Measurements from ENCODE around the gene C1orf122.
A peak's percentile ranks its signal among the peaks of the same experiment; 100 is the strongest.

The C1orf122 gene

DNA sequence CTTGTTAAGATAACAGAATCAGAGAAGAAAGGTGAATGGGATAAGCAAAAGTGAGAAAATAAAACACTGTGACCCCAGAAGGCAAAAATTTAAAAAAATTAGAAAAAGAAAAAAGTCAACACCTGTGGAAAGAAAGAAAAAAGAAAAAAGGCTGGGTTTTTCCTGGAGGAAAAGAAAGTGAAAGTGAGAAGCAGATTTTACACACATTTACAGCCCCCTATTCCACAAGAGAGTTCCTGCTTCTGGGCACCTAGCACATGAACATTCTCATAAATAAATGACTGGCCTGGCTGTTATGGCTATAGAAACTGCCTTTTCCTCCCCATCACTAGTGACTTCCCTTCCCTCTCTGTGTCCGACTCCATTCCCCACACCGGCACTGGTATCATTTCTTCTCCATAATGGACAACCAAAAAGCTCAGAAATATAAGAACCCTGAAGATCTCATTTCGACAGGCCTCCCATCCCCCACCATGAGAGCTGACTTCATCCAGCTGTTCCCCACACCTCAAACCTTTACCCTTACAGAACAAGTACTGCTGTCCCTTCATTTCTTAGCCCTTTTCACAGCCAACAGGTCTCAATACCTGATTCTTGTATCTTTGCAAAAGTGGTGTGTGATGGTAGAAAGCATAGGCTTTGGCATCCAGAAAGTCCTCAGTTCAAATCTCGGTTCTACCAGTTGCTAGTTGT, 39.2 kb downstream of the C1orf122 start:
- no peak for DNase-seq

DNA sequence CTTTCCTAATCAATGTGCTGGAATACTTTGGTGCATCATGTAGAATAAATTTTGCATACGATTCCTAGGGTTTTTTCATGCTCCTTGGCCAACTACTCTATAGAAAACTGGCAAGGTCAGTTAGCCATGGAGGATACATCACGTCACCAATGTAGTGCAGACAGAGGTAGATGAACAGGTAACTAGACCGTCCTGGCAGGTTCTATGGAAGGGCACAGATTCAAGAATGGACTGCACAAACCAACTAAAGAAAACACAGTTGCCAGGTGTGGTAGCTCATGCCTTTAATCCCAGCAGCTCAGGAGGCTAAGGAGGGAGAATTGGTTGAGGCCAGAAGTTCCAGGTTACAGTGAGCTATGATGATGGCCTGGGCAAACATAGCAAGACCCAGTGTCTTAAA, 41.9 kb downstream of the C1orf122 start:
- DNase-seq = no peak

DNA sequence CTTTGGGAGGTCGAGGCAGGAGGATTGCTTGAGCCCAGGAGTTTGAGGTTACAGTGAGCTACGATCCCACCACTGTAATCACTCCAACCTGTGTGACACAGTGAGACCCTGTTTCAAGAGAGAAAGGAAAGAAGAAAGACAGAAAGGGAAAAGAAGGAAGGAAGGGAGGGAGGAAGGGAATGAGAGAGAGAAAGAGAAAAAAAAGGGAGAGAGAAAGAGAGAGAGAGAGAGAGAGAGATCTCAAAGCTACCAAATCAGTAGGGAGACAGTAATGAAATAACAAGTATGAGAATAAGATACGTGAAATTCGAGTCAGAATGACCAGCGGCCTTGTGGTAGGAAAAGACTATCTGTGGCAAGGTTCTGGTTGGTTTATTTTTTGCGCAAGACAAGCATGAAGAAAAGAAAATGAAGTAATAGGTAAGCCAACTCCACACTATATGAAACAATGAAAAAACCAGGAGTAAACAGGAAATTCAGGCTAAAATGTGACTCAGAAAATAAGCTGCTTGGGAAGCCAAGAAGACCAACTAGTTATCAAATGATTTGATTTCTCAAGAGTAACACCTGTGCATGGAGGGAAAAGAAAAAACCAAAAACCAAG, 42.9 kb downstream of the C1orf122 start:
- no peak for DNase-seq

DNA sequence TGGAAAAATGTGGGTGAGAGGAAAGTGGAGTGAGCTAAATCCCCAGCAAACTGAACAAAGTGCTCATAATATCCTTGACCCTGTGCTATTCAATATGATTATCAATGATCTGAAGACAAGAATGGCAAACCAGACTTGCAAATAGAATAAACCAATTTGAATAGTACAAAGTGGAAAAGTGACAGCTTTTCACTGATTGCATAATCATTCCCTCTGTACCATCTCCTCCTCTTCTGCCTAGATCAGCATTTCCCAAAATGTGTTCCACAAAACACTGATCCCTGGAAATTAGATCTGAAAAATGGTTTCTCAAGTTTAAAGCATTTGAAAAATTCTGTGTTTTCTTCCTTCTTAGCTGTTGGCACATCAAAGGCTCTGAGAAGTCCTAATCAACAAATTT, 43.7 kb downstream of the C1orf122 start:
- DNase-seq = no peak

DNA sequence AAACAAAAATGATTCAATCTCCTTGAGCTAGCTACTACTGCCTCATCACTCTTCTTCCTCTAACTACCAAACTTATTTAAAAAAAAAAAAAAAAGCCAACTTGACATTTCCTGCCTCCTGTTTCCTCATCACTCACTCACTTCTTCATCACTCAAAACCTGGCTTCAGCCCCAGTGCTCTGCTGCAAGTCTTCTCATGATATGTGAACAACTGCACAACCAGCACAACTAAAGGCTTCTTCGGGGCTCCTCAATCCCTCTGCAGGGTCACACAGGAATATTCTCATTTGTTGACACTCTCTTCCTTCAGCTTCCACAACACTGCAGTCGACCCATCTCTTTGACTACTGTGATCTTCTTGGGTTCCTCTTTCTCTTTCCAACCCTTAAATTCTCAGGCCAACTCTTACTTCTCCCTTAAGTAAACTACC, 44.2 kb downstream of the C1orf122 start:
- peak; percentile 49 for DNase-seq

DNA sequence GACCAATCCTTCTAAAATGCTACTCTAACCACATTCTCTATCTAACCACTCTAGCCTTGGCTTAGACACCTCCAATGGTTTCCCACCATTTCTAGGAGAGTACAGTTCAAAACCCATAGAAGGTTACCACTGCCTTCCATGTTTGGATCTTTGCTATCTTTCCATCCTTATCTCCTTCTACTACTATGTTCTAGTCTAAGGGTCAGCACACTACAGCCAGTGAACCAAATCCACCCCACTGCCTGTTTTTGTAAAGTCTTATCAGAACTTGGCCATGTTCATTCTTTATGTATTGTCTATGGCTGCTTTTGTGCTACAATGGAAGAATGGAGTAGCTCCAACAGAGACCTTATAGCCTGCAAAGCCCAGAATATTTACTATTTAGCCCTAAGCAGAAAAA, 45.6 kb downstream of the C1orf122 start:
- DNase-seq = no peak

DNA sequence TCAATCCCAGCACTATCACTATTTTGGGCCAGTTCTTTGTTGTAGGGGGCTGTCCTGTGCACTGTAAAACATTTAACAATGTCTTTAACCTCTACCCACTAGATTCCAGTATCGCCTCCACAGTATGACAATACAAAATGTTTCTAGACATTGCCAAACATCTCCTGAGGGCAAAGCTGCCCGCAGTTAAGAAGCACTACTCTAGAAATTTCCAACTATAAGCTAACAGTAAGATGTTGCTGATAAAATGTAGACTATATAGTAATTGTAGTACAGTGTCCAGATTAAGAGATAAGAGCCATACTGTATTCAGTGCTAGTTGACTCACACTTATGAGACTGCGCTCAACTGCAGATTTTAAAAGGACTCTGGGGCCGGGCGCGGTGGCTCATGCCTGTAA, 46.8 kb downstream of the C1orf122 start:
- DNase-seq = no peak
